ENCODE data around the gene KRTAP3-1. TPM values are rescaled to one million over a fixed set of nuclear protein-coding genes. Genes with fewer than 3 reads are reported as not detected.

KRTAP3-1 gene
- total RNA-seq, 1 experiment from 2014 or later: not detected

GRCh38 chr17:41054025-41054424, 45.1 kb upstream of the KRTAP3-1 start:
- TF ChIP-seq KAT7 (CRISPR knock-in tag; IDR thresholded peaks at IDR 0.05; ENCODE audit: borderline replicate concordance) (no peak), RELA (CRISPR knock-in tag; IDR thresholded peaks at IDR 0.05; ENCODE audit: borderline replicate concordance) (no peak), ZNF281 (CRISPR knock-in tag; IDR thresholded peaks at IDR 0.05) (no peak), JUN (CRISPR knock-in tag; IDR thresholded peaks at IDR 0.05) (no peak), HMGA2 (CRISPR knock-in tag; IDR thresholded peaks at IDR 0.05) (no peak), ZNF317 (CRISPR knock-in tag; IDR thresholded peaks at IDR 0.05; ENCODE audit: borderline replicate concordance, low read depth) (no peak), ESRRA (CRISPR knock-in tag; IDR thresholded peaks at IDR 0.05; ENCODE audit: borderline replicate concordance) (no peak), ZBTB21 (CRISPR knock-in tag; IDR thresholded peaks at IDR 0.05; ENCODE audit: borderline replicate concordance) (no peak), ZBTB43 (CRISPR knock-in tag; IDR thresholded peaks at IDR 0.05) (no peak), ELF4 (CRISPR knock-in tag; IDR thresholded peaks at IDR 0.05; ENCODE audit: low read depth) (no peak), SMAD3 (CRISPR knock-in tag; IDR thresholded peaks at IDR 0.05; ENCODE audit: borderline replicate concordance) (no peak)
- Mint-ChIP-seq H3K4me1 (peaks cover 19% of the 10 kb centered on the region), H3K36me3 (peaks cover 4% of the 10 kb centered on the region; the same call in 1 of the 2 replicates), H3K9me3 (peaks cover 8% of the 10 kb centered on the region), H3K4me3 (no peak overlapping the region), H3K27ac (no peak overlapping the region), H3K27me3 (ENCODE audit: low read depth) (no peaks in the 10 kb centered on the region)
- DNase-seq (ENCODE audit: low spot score) (no peak), ATAC-seq (no peak)
- ChIA-PET CTCF (no interaction called here), POLR2A (no interaction called here)

- H3K27me3 Mint-ChIP-seq (ENCODE audit: low read depth): no peaks in the 10 kb centered on the region
- DNase-seq (ENCODE audit: low spot score) (no peak), ATAC-seq (no peak)
- peaks cover 4% of the 10 kb centered on the region; the same call in 1 of the 2 replicates for H3K36me3 Mint-ChIP-seq
- ChIA-PET POLR2A (no interaction called here), CTCF (no interaction called here)
- no peak overlapping the region for H3K27ac Mint-ChIP-seq
- H3K9me3 Mint-ChIP-seq: peaks cover 6% of the 10 kb centered on the region
- H3K4me3 Mint-ChIP-seq: no peak overlapping the region
- H3K4me1 Mint-ChIP-seq: peaks cover 24% of the 10 kb centered on the region
- TF ChIP-seq ELF4 (CRISPR knock-in tag; IDR thresholded peaks at IDR 0.05; ENCODE audit: low read depth): no peak
- no peak for TF ChIP-seq JUN (CRISPR knock-in tag; IDR thresholded peaks at IDR 0.05)
- TF ChIP-seq MLX (CRISPR knock-in tag; IDR thresholded peaks at IDR 0.05): no peak
- TF ChIP-seq ZNF396 (CRISPR knock-in tag; IDR thresholded peaks at IDR 0.05; ENCODE audit: borderline replicate concordance): no peak
- no peak for TF ChIP-seq SMAD4 (CRISPR knock-in tag; IDR thresholded peaks at IDR 0.05)
- no peak for TF ChIP-seq ZMAT4 (CRISPR knock-in tag; IDR thresholded peaks at IDR 0.05)
- TF ChIP-seq FOXK1 (CRISPR knock-in tag; IDR thresholded peaks at IDR 0.05): no peak
- no peak for TF ChIP-seq AFF4 (CRISPR knock-in tag; IDR thresholded peaks at IDR 0.05; ENCODE audit: borderline replicate concordance)
- no peak for TF ChIP-seq ATF1 (CRISPR knock-in tag; IDR thresholded peaks at IDR 0.05)
- TF ChIP-seq ZNF425 (CRISPR knock-in tag; conservative IDR thresholded peaks at IDR 0.05): no peak
- TF ChIP-seq ZNF512 (CRISPR knock-in tag; IDR thresholded peaks at IDR 0.05; ENCODE audit: borderline replicate concordance): no peak
- TF ChIP-seq E2F4 (CRISPR knock-in tag; IDR thresholded peaks at IDR 0.05; ENCODE audit: borderline replicate concordance, low read depth): no peak
These were observed 43.6 kb upstream of the KRTAP3-1 start for GRCh38 chr17:41052566-41052965.

Data from WTC11 (cell line).